GM12865 (cell line): ENCODE results near the gene ALS2CL.

ENCODE experiments used
- DNase-seq: peaks from one replicate; pipeline ENCODE4 v3.0.0; 2010; ENCODE audit warnings: low read depth
- H3K4me3 ChIP-seq: 2 replicates; pipeline ENCODE4 v1.5.1; 2011; ENCODE audit warnings: mild to moderate bottlenecking, low read depth, low read length, control low read depth
- TF ChIP-seq, protein P1 (sequence below): IDR thresholded peaks from 2 replicates; pipeline ENCODE4 v1.5.1; 2011; ENCODE audit warnings: low read length, control low read depth, low read depth, inconsistent platforms; ENCODE audit not compliant: insufficient read depth; ENCODE audit errors: missing control alignments

The ALS2CL gene

GRCh38 chr3:46715507-46716175, 22.2 kb upstream of the ALS2CL start:
- H3K4me3 ChIP-seq: no peak overlapping the region
- TF ChIP-seq, protein P1, sequence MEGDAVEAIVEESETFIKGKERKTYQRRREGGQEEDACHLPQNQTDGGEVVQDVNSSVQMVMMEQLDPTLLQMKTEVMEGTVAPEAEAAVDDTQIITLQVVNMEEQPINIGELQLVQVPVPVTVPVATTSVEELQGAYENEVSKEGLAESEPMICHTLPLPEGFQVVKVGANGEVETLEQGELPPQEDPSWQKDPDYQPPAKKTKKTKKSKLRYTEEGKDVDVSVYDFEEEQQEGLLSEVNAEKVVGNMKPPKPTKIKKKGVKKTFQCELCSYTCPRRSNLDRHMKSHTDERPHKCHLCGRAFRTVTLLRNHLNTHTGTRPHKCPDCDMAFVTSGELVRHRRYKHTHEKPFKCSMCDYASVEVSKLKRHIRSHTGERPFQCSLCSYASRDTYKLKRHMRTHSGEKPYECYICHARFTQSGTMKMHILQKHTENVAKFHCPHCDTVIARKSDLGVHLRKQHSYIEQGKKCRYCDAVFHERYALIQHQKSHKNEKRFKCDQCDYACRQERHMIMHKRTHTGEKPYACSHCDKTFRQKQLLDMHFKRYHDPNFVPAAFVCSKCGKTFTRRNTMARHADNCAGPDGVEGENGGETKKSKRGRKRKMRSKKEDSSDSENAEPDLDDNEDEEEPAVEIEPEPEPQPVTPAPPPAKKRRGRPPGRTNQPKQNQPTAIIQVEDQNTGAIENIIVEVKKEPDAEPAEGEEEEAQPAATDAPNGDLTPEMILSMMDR: no peak
- no peak for DNase-seq

DNA sequence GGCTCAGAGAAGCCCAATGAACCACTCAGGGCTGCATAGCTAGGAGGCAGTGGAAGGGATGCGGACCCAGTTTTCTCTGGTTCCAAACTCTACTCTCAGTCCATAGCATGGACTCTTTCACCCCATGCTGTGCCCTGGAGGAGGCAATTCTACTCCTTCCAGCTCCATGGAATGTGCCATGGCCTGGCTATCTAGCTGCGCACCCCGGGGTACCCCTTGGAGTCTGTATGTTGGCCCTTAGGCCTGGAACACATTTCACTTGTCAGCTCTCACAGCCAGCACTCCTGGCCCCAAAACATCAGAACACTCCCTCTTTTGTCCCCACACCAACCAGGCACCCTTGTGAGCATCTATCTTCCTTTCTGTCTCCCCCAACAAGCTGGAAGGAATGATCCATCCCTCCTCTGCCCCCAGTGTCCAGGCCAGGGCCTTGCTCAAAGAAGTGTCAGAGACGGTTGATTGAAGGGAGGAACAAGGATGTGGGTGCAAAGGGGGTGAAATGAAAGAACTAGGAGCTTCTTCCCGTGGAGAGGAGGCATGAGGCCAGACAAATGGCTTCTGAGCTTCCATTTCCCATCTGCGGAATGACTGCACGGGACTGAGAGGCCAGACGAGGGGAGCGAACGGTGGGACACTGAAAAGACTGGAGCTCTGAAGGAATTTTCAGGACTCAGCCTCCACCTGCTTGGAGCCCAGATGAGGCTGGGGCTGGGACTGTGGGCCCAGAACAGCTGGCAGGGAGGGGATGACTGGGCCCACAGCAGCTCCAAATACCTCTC, 21.4 kb upstream of the ALS2CL start:
- DNase-seq: no peak
- TF ChIP-seq, protein P1: no peak
- no peak overlapping the region for H3K4me3 ChIP-seq

- TF ChIP-seq, protein P1: no peak
- H3K4me3 ChIP-seq: no peak overlapping the region
- peak; percentile 83 for DNase-seq
Observed at GRCh38 chr3:46713898-46714552, 20.5 kb upstream of the ALS2CL start.

DNA sequence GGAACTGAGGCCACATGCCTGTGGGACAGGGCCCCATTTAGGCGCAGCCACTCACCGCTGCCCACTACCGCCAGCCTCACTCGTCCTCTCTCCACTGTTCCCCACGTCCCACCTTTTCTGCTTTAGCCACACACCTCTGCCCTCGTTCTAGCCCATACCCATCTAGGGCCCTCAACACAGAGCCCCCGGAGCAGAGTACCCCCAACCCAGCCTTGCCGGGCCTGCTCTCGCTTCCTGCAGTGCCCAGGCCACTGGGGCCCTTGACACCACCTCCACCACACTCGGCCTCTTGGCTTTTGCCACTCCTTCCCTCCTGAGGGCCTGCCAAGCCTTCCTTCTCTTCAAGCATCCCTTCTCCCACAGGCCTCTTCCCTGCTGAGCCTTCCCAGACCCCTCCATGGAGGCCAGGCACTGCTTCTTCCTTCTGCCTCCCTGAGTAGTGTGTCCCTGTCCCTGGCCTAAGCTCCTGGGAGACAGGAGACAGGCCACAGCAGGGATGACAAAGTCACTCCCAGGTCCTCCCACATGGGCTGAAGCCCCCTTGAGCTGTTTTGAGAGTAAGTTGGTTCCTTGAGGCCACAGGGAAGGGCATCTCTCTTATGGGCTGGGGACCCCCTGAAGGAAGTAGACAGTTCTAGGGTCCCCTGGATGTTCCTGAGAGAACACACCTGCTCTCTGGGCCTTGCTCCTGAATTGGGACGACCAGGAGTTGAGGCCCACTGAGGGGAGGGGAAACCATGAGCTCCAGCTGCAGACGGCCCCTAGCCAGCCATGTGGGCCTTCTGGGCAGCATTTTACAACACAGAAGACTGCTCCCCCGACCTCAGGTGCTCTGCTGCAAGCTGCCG, 19.8 kb upstream of the ALS2CL start:
- no peak overlapping the region for H3K4me3 ChIP-seq
- TF ChIP-seq, protein P1: no peak
- DNase-seq: no peak

- no peak for DNase-seq
- no peak overlapping the region for H3K4me3 ChIP-seq
- TF ChIP-seq, protein P1: no peak
Observed at GRCh38 chr3:46712191-46713049, 18.9 kb upstream of the ALS2CL start.

DNA sequence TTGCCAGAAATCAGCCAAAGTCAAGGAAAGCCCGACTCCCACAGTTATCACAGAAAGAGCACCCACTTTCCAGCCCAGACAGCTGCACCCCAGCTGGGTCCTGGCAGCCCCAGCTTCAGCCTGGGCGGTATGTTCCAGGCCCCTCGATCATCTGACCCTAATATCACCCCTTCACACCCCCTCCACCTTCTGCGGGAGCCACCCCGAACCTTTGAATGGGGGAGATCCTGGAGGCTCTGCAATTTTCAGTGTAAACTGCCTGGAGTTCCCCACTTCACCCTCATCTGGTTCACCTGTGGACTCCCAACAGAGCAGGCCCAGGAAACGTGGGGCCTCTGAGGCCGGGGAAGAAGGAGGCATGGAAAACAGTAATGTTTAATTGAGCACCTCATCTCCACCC, 18.3 kb upstream of the ALS2CL start:
- no peak overlapping the region for H3K4me3 ChIP-seq
- TF ChIP-seq, protein P1: no peak
- DNase-seq: no peak
